ENCODE measurements around the gene TENM3.

TENM3 gene

GRCh38 chr4:182513587-182514291, 270.5 kb downstream of the TENM3 start:
- no peak for DNase-seq (ENCODE audit: low read depth)

DNA sequence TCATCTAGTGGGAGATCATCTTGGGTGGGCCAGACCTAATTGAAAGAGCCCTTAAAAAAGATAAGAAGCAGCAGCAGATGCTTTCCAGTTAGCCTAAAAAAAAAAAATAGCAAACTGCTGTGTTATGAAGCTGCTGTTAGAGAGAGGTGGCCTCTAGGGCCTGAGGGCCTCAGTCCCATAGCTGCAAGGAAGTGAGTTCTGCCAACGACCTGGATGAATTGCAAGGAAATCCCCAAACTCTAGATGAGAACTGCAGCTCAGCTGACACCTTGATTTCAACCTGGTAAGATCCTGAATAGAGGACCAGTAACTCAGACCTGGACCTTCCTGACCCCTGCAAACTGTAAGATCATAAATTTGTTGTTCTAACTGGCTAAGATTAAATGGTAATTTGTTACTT, 275.2 kb downstream of the TENM3 start:
- DNase-seq (ENCODE audit: low read depth), result no peak

- no peak for DNase-seq (ENCODE audit: low read depth)
Observed at GRCh38 chr4:182519528-182519927, 276.3 kb downstream of the TENM3 start.

- no peak for DNase-seq (ENCODE audit: low read depth)
Observed at GRCh38 chr4:182521011-182521410, 277.8 kb downstream of the TENM3 start.

GRCh38 chr4:182528819-182529218, 285.6 kb downstream of the TENM3 start:
- DNase-seq (ENCODE audit: low read depth), result no peak

GRCh38 chr4:182530451-182530850, 287.2 kb downstream of the TENM3 start:
- no peak for DNase-seq (ENCODE audit: low read depth)

DNA sequence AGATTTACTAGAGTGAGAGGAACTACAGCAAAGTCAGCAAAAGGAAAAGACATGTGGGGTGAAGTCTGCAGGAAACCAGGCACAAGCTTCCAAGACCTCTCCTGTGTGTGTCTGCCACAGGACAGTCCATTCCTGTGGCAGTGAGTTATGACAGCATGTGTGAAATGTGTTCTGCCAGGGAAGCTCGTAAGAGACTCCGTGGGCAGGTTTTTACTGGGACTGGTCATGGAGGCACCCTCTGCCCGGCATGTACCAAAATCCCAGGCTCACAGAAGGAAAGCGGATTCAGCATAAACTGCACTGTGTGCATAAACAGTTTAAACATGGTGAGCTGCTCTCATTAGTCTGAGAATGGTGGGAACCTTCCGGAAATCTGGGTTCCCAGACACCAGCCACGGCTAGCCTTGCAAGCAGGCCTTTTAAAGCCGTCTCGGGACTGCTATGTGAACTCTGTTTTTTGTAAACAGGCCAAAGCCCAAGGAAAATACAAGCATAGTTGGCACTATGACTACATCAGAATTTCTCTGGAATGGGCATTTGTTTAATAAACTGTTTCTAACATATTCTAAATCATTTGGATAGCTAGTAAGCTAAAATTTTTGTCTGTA, 288.5 kb downstream of the TENM3 start:
- no peak for DNase-seq (ENCODE audit: low read depth)

DNA sequence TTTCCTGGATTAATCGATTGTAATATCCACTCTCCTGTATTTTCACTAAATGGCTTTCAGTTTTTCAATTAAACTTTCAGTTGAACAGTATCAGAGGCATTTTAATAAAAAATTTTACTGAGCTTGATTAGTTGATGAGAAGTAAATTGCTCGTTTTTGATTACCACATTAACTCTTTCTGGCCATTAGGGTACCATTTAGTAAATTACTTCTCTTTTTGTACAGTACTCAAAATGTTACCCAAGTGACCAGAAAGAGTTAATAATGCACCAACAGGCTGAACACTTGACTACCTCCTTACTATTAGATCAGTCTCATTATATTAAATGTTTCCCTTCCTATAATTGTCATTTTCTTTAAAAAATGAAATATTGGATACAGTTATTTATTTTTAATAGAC, 289.2 kb downstream of the TENM3 start:
- no peak for DNase-seq (ENCODE audit: low read depth)

GRCh38 chr4:182533964-182534363, 290.8 kb downstream of the TENM3 start:
- no peak for DNase-seq (ENCODE audit: low read depth)

- DNase-seq (ENCODE audit: low read depth), result no peak
Observed at GRCh38 chr4:182536221-182536811, 293.1 kb downstream of the TENM3 start.

- DNase-seq (ENCODE audit: low read depth), result no peak
Observed at GRCh38 chr4:182537031-182537795, 294.0 kb downstream of the TENM3 start.

DNA sequence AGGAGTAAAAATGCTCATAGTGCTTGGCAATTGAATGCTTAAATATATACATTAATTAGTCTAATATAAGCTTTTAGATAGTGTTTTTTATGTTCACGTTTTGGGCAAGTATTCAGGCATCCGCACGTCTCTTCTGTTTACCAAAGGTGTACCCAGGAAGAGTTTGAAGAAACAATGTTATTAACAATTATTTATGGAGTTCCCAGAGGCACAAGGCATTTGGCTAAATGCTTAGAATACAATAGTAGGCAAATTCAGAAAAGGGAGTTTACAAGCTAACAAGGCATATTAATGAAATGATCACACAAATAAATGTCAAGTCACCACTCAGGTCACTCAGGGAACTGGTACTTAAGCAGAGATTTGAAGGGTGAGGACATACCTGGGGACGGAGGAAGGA, 294.8 kb downstream of the TENM3 start:
- no peak for DNase-seq (ENCODE audit: low read depth)

GRCh38 chr4:182540496-182540895, 297.3 kb downstream of the TENM3 start:
- DNase-seq (ENCODE audit: low read depth), result no peak

DNA sequence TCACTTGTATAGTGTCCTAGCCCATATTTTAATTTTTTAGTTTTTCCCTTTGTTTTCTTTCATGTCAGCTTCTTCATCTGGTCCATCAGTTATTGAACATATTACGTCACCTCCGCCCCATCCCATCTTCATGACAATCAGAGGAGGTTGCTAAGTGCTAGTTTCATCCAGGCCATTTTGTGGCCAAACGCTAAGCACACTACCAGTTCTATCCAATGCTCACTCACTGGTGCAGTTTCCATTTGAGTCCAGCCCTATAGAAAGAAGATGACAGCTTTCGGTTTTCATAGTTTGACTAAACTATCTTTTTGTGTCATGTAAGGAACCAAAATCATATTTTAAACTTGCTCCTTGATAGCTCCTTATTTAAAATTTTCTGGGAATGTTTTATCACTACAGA, 304.2 kb downstream of the TENM3 start:
- no peak for DNase-seq (ENCODE audit: low read depth)

GRCh38 chr4:182548156-182548555, 305.0 kb downstream of the TENM3 start:
- no peak for DNase-seq (ENCODE audit: low read depth)

- no peak for DNase-seq (ENCODE audit: low read depth)
Observed at GRCh38 chr4:182549356-182549755, 306.2 kb downstream of the TENM3 start.

- DNase-seq (ENCODE audit: low read depth), result no peak
Observed at GRCh38 chr4:182552948-182553347, 309.7 kb downstream of the TENM3 start.

GRCh38 chr4:182553653-182554052, 310.5 kb downstream of the TENM3 start:
- DNase-seq (ENCODE audit: low read depth), result no peak

- DNase-seq (ENCODE audit: low read depth), result no peak
Observed at GRCh38 chr4:182554736-182555135, 311.5 kb downstream of the TENM3 start.

GRCh38 chr4:182555997-182556418, 312.8 kb downstream of the TENM3 start:
- no peak for DNase-seq (ENCODE audit: low read depth)

- DNase-seq (ENCODE audit: low read depth), result no peak
Observed at GRCh38 chr4:182556580-182556979, 313.4 kb downstream of the TENM3 start.

GRCh38 chr4:182560358-182560757, 317.2 kb downstream of the TENM3 start:
- DNase-seq (ENCODE audit: low read depth), result no peak

DNA sequence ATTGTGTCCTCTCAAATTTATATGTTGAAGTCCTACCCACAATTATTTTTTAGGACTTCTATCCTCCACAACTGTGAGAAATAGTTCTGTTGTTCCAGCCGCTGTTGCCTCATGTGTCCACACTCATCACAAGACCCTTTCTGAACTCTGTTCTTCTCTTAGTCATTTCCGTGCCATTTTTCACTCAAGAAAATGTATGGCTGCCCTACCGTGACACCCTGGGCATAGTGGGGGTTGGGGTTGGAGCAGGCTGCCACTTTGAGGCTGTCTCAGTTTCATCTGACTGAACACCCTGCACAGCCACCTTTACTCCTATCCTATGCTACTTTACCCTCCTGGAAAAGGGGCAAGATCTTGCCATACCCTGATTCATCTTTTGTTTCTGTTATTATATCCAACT, 319.1 kb downstream of the TENM3 start:
- DNase-seq (ENCODE audit: low read depth), result no peak
